Measurements from ENCODE around the gene PSG7. TPM values are rescaled to one million over a fixed set of nuclear protein-coding genes. Genes with fewer than 3 reads are reported as not detected.
"Not testable (repeated sequence)": the region's sequence is repeated elsewhere in the genome, so short reads cannot be mapped to it uniquely, and the experiment has no call there.

Gene PSG7
- total RNA-seq, 1 experiment from 2014 or later: not detected

- DNase-seq (ENCODE audit: low read depth): not testable (repeated sequence)
Measured at GRCh38 chr19:42916931-42917330, 20.1 kb downstream of the PSG7 start.

GRCh38 chr19:42913516-42913915 is 23.5 kb downstream of the PSG7 start:
- DNase-seq (ENCODE audit: low read depth): not testable (repeated sequence)

GRCh38 chr19:42912941-42913340 is 24.1 kb downstream of the PSG7 start:
- not testable (repeated sequence) for DNase-seq (ENCODE audit: low read depth)

GRCh38 chr19:42911731-42912130 is 25.3 kb downstream of the PSG7 start:
- DNase-seq (ENCODE audit: low read depth): not testable (repeated sequence)

GRCh38 chr19:42906162-42906561 is 30.8 kb downstream of the PSG7 start:
- not testable (repeated sequence) for DNase-seq (ENCODE audit: low read depth)

- DNase-seq (ENCODE audit: low read depth): not testable (repeated sequence)
Measured at GRCh38 chr19:42900561-42900960, 36.4 kb downstream of the PSG7 start.

- not testable (repeated sequence) for DNase-seq (ENCODE audit: low read depth)
Measured at GRCh38 chr19:42899674-42900073, 37.3 kb downstream of the PSG7 start.

GRCh38 chr19:42899110-42899509 is 37.9 kb downstream of the PSG7 start:
- not testable (repeated sequence) for DNase-seq (ENCODE audit: low read depth)

- DNase-seq (ENCODE audit: low read depth): not testable (repeated sequence)
Measured at GRCh38 chr19:42898656-42899055, 38.4 kb downstream of the PSG7 start.

GRCh38 chr19:42897729-42898128 is 39.3 kb downstream of the PSG7 start:
- not testable (repeated sequence) for DNase-seq (ENCODE audit: low read depth)

- not testable (repeated sequence) for DNase-seq (ENCODE audit: low read depth)
Measured at GRCh38 chr19:42890446-42890845, 46.6 kb downstream of the PSG7 start.

- not testable (repeated sequence) for DNase-seq (ENCODE audit: low read depth)
Measured at GRCh38 chr19:42887876-42888445, 49.0 kb downstream of the PSG7 start.

GRCh38 chr19:42882730-42883129 is 54.3 kb downstream of the PSG7 start:
- not testable (repeated sequence) for DNase-seq (ENCODE audit: low read depth)

GRCh38 chr19:42882010-42882409 is 55.0 kb downstream of the PSG7 start:
- DNase-seq (ENCODE audit: low read depth): not testable (repeated sequence)

- DNase-seq (ENCODE audit: low read depth): not testable (repeated sequence)
Measured at GRCh38 chr19:42881279-42881678, 55.7 kb downstream of the PSG7 start.

GRCh38 chr19:42880621-42881020 is 56.4 kb downstream of the PSG7 start:
- not testable (repeated sequence) for DNase-seq (ENCODE audit: low read depth)

- DNase-seq (ENCODE audit: low read depth): no peak
Measured at GRCh38 chr19:42879613-42880012, 57.4 kb downstream of the PSG7 start, which contains the start of gene PSG1. PSG1 (minus strand) TSS chr19:42879713; CDS start chr19:42879581, 132 bp downstream.

GRCh38 chr19:42876596-42876995 is 60.4 kb downstream of the PSG7 start:
- peak; percentile 47 for DNase-seq (ENCODE audit: low read depth)

- DNase-seq (ENCODE audit: low read depth): not testable (repeated sequence)
Measured at GRCh38 chr19:42875881-42876280, 61.1 kb downstream of the PSG7 start.

GRCh38 chr19:42874901-42875813 is 61.9 kb downstream of the PSG7 start:
- peak; percentile 50 for DNase-seq (ENCODE audit: low read depth)

GRCh38 chr19:42874136-42874535 is 62.9 kb downstream of the PSG7 start:
- not testable (repeated sequence) for DNase-seq (ENCODE audit: low read depth)

Measured in LHCN-M2 (cell line).